ENCODE data around the gene LANCL3.

DNA sequence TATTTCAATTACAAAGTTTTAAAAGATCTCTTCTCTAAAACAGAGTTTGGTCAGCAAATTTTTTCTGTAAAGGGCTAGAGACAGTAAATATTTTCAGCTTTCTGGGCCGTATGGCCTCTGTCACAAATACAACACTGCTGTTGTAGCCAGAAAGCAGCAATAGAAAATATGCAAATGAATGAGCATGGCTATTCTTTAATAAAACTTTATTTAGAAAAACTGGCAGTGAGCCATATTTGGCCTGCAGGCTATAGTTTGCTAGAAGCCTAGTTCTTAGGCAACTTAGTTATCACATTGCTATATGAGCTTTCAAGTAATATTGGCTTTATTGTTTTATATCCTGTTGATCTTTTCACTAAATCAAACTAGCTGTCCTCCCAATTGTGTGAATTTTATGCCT, 87.6 kb downstream of the LANCL3 start:
- TF ChIP-seq POLR2A (IDR thresholded peaks at IDR 0.05), result no peak
- TF ChIP-seq, protein P1, sequence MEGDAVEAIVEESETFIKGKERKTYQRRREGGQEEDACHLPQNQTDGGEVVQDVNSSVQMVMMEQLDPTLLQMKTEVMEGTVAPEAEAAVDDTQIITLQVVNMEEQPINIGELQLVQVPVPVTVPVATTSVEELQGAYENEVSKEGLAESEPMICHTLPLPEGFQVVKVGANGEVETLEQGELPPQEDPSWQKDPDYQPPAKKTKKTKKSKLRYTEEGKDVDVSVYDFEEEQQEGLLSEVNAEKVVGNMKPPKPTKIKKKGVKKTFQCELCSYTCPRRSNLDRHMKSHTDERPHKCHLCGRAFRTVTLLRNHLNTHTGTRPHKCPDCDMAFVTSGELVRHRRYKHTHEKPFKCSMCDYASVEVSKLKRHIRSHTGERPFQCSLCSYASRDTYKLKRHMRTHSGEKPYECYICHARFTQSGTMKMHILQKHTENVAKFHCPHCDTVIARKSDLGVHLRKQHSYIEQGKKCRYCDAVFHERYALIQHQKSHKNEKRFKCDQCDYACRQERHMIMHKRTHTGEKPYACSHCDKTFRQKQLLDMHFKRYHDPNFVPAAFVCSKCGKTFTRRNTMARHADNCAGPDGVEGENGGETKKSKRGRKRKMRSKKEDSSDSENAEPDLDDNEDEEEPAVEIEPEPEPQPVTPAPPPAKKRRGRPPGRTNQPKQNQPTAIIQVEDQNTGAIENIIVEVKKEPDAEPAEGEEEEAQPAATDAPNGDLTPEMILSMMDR (IDR thresholded peaks at IDR 0.05), result no peak
- TF ChIP-seq EP300 (IDR thresholded peaks at IDR 0.05), result no peak
- TF ChIP-seq POLR2AphosphoS5 (IDR thresholded peaks at IDR 0.05), result no peak

Data from stomach (tissue), 4 donors.